ENCODE measurements around the gene CACNA2D1.

GRCh38 chr7:82404652-82405051, 38.9 kb downstream of the CACNA2D1 start:
- no peak for TF ChIP-seq FOXM1 (IDR thresholded peaks at IDR 0.05; ENCODE audit: borderline replicate concordance, low read depth)
- TF ChIP-seq RAD21 (IDR thresholded peaks at IDR 0.05; ENCODE audit: low read depth), result no peak
- TF ChIP-seq, protein P1, sequence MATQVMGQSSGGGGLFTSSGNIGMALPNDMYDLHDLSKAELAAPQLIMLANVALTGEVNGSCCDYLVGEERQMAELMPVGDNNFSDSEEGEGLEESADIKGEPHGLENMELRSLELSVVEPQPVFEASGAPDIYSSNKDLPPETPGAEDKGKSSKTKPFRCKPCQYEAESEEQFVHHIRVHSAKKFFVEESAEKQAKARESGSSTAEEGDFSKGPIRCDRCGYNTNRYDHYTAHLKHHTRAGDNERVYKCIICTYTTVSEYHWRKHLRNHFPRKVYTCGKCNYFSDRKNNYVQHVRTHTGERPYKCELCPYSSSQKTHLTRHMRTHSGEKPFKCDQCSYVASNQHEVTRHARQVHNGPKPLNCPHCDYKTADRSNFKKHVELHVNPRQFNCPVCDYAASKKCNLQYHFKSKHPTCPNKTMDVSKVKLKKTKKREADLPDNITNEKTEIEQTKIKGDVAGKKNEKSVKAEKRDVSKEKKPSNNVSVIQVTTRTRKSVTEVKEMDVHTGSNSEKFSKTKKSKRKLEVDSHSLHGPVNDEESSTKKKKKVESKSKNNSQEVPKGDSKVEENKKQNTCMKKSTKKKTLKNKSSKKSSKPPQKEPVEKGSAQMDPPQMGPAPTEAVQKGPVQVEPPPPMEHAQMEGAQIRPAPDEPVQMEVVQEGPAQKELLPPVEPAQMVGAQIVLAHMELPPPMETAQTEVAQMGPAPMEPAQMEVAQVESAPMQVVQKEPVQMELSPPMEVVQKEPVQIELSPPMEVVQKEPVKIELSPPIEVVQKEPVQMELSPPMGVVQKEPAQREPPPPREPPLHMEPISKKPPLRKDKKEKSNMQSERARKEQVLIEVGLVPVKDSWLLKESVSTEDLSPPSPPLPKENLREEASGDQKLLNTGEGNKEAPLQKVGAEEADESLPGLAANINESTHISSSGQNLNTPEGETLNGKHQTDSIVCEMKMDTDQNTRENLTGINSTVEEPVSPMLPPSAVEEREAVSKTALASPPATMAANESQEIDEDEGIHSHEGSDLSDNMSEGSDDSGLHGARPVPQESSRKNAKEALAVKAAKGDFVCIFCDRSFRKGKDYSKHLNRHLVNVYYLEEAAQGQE (IDR thresholded peaks at IDR 0.05; ENCODE audit: low read depth), result no peak
- no peak for TF ChIP-seq CEBPB (IDR thresholded peaks at IDR 0.05)
- TF ChIP-seq EP300 (IDR thresholded peaks at IDR 0.05; ENCODE audit: borderline replicate concordance), result no peak
- TF ChIP-seq, protein P2, sequence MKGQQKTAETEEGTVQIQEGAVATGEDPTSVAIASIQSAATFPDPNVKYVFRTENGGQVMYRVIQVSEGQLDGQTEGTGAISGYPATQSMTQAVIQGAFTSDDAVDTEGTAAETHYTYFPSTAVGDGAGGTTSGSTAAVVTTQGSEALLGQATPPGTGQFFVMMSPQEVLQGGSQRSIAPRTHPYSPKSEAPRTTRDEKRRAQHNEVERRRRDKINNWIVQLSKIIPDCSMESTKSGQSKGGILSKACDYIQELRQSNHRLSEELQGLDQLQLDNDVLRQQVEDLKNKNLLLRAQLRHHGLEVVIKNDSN (IDR thresholded peaks at IDR 0.05), result no peak
- no peak for TF ChIP-seq TAF1 (IDR thresholded peaks at IDR 0.05; ENCODE audit: low read depth)
- TF ChIP-seq, protein P3, sequence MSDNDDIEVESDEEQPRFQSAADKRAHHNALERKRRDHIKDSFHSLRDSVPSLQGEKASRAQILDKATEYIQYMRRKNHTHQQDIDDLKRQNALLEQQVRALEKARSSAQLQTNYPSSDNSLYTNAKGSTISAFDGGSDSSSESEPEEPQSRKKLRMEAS (IDR thresholded peaks at IDR 0.05), result no peak
- no peak for TF ChIP-seq YY1 (IDR thresholded peaks at IDR 0.05; ENCODE audit: low read depth)
- TF ChIP-seq TCF12 (IDR thresholded peaks at IDR 0.05; ENCODE audit: low read depth), result no peak
- no peak for TF ChIP-seq CREB1 (IDR thresholded peaks at IDR 0.05; ENCODE audit: low read depth)
- TF ChIP-seq ZBTB7A (IDR thresholded peaks at IDR 0.05; ENCODE audit: low read depth), result no peak
- TF ChIP-seq EGR1 (IDR thresholded peaks at IDR 0.05), result no peak

Data from Ishikawa (cell line).